ENCODE measurements around the gene KCNIP1.

KCNIP1 gene

DNA sequence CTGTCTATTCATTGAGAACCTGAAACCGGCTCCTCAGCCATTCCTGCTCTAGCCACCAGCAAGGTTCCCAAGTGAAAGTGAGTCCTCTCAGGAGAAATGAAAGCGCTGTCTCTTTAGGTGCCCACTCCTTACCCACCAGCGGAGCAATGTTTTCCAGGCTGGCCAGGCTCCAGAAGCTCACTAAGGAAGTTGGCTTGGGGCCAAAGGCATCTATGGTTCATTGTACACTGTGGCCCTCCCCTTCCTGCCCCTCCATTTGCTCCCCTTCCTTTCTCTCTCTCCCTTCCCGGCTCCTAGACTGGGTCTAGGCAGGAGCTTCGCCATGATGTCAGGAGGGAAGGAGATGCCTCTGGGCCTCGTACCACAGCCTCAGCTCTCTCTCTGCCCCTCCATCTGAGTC is 278.6 kb downstream of the KCNIP1 start:
- H2AFZ ChIP-seq (ENCODE audit: low read length), result no peak overlapping the region

DNA sequence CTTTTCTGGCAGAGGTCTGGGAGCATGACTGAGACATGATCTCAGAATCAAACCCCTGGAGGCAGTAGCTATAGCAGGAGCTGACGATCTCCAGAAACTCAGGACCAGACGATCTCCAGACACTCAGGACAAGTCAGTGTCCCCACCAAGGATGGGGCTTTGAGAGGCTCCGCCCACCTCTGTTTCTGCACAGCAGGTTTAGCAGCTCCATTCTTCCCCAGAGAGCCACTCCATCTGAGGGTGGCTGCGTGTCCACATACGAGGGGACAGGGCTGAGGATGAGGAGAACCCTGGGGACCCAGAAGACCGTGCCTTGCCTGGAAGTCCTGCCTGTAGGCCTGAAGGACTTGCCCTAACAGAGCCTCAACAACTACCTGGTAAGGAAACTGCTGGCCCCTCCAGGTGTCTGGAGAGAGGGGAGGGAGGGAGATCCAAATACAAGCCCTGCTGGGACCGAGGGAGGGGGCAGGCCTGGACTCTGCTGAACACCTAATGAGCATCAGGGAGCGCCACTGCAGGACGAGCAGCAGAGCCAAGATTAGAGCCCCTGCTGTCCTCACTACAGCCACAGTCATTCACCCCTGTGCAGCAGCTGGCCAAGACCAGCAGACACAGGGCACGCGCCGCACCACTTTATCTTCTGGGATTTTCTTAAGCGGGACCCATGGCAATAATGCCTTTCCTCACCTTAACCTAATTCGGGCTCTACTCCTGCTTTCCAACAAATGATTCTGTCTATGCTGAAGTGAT is 279.9 kb downstream of the KCNIP1 start, which contains the start of gene GABRP:
TSS of gene GABRP (plus strand) at position 228 of the 750 bp plus-strand sequence. CDS start 4,891 bp downstream, outside the sequence.
- H3K9me2 ChIP-seq (replicated peaks; ENCODE audit: low read depth, low read length), result no peaks in the 10 kb centered on the region
- no peak within 1 kb of the TSS for H2AFZ ChIP-seq (ENCODE audit: low read length)
- H3K36me3 ChIP-seq (ENCODE audit: insufficient read depth, low read length), result no peaks in the 10 kb centered on the region
- no peaks in the 10 kb centered on the region for H3K4me1 ChIP-seq (ENCODE audit: insufficient read depth, low read length, poor library complexity, severe bottlenecking)
- H3K9ac ChIP-seq (ENCODE audit: low read depth, low read length, poor library complexity, severe bottlenecking), result no peak within 1 kb of the TSS
- TF ChIP-seq, protein P1, sequence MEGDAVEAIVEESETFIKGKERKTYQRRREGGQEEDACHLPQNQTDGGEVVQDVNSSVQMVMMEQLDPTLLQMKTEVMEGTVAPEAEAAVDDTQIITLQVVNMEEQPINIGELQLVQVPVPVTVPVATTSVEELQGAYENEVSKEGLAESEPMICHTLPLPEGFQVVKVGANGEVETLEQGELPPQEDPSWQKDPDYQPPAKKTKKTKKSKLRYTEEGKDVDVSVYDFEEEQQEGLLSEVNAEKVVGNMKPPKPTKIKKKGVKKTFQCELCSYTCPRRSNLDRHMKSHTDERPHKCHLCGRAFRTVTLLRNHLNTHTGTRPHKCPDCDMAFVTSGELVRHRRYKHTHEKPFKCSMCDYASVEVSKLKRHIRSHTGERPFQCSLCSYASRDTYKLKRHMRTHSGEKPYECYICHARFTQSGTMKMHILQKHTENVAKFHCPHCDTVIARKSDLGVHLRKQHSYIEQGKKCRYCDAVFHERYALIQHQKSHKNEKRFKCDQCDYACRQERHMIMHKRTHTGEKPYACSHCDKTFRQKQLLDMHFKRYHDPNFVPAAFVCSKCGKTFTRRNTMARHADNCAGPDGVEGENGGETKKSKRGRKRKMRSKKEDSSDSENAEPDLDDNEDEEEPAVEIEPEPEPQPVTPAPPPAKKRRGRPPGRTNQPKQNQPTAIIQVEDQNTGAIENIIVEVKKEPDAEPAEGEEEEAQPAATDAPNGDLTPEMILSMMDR (conservative IDR thresholded peaks at IDR 0.05; ENCODE audit: low read length), result no peak
- no peak for TF ChIP-seq EZH2phosphoT487 (IDR thresholded peaks at IDR 0.05; ENCODE audit: borderline replicate concordance)
- no peaks in the 10 kb centered on the region for H3K9me3 ChIP-seq (ENCODE audit: insufficient read depth, low read depth, low read length)
- no peak within 1 kb of the TSS for H3K4me2 ChIP-seq (ENCODE audit: low read depth, low read length, poor library complexity, severe bottlenecking)
- H3F3A ChIP-seq (ENCODE audit: low read depth), result no peaks in the 10 kb centered on the region
- H3K27me3 ChIP-seq (ENCODE audit: insufficient read depth, low read length, poor library complexity, severe bottlenecking), result no peaks in the 10 kb centered on the region
- no peaks in the 10 kb centered on the region for H4K20me1 ChIP-seq (ENCODE audit: insufficient read depth, low read length, poor library complexity, severe bottlenecking)
- H3K79me2 ChIP-seq (ENCODE audit: insufficient read depth, low read length), result no peaks in the 10 kb centered on the region
- no peak within 1 kb of the TSS for H3K4me3 ChIP-seq (ENCODE audit: low read length, poor library complexity, severe bottlenecking)

More for the DNA sequence above, 278.6 kb downstream of the KCNIP1 start:
- no peaks in the 10 kb centered on the region for H3K4me1 ChIP-seq (ENCODE audit: insufficient read depth, low read length, poor library complexity, severe bottlenecking)
- H3K4me2 ChIP-seq (ENCODE audit: low read depth, low read length, poor library complexity, severe bottlenecking), result no peak overlapping the region
- H3K9me3 ChIP-seq (ENCODE audit: insufficient read depth, low read depth, low read length), result no peaks in the 10 kb centered on the region
- no peak overlapping the region for H3K9ac ChIP-seq (ENCODE audit: low read depth, low read length, poor library complexity, severe bottlenecking)
- H4K20me1 ChIP-seq (ENCODE audit: insufficient read depth, low read length, poor library complexity, severe bottlenecking), result no peaks in the 10 kb centered on the region
- H3K27me3 ChIP-seq (ENCODE audit: insufficient read depth, low read length, poor library complexity, severe bottlenecking), result no peaks in the 10 kb centered on the region
- no peaks in the 10 kb centered on the region for H3K9me2 ChIP-seq (replicated peaks; ENCODE audit: low read depth, low read length)
- no peaks in the 10 kb centered on the region for H3K36me3 ChIP-seq (ENCODE audit: insufficient read depth, low read length)
- no peaks in the 10 kb centered on the region for H3K79me2 ChIP-seq (ENCODE audit: insufficient read depth, low read length)
- H3F3A ChIP-seq (ENCODE audit: low read depth), result no peaks in the 10 kb centered on the region
- no peak overlapping the region for H3K4me3 ChIP-seq (ENCODE audit: low read length, poor library complexity, severe bottlenecking)
- TF ChIP-seq, protein P1 (conservative IDR thresholded peaks at IDR 0.05; ENCODE audit: low read length), result no peak
- TF ChIP-seq EZH2phosphoT487 (IDR thresholded peaks at IDR 0.05; ENCODE audit: borderline replicate concordance), result no peak

DNA sequence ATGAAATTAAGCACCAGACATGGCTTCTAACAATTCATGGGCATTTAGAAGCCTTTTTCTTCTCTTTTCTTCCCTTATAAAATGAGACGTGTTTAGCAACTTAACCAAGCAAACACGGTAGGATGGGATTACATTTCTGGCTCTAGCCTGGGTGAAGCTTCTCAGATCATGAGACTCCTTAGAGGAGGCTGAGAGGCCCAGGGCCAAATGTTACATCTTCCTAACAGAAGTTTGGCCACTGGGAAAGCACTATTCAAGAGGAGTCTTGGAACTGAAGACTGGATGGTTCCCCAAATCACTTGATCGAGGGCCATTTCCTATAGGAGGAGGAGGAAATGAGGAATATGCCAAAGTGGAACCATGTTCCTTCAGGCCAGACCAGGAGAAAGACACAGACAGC is 281.6 kb downstream of the KCNIP1 start:
- H3K4me3 ChIP-seq (ENCODE audit: low read length, poor library complexity, severe bottlenecking), result no peak overlapping the region
- no peaks in the 10 kb centered on the region for H3K4me1 ChIP-seq (ENCODE audit: insufficient read depth, low read length, poor library complexity, severe bottlenecking)
- H3K4me2 ChIP-seq (ENCODE audit: low read depth, low read length, poor library complexity, severe bottlenecking), result no peak overlapping the region
- no peaks in the 10 kb centered on the region for H3K9me3 ChIP-seq (ENCODE audit: insufficient read depth, low read depth, low read length)
- no peaks in the 10 kb centered on the region for H3K36me3 ChIP-seq (ENCODE audit: insufficient read depth, low read length)
- no peaks in the 10 kb centered on the region for H3K27me3 ChIP-seq (ENCODE audit: insufficient read depth, low read length, poor library complexity, severe bottlenecking)
- no peaks in the 10 kb centered on the region for H4K20me1 ChIP-seq (ENCODE audit: insufficient read depth, low read length, poor library complexity, severe bottlenecking)
- no peaks in the 10 kb centered on the region for H3K9me2 ChIP-seq (replicated peaks; ENCODE audit: low read depth, low read length)
- no peak overlapping the region for H2AFZ ChIP-seq (ENCODE audit: low read length)
- H3F3A ChIP-seq (ENCODE audit: low read depth), result no peaks in the 10 kb centered on the region
- H3K9ac ChIP-seq (ENCODE audit: low read depth, low read length, poor library complexity, severe bottlenecking), result no peak overlapping the region
- TF ChIP-seq, protein P1 (conservative IDR thresholded peaks at IDR 0.05; ENCODE audit: low read length), result no peak
- no peak for TF ChIP-seq EZH2phosphoT487 (IDR thresholded peaks at IDR 0.05; ENCODE audit: borderline replicate concordance)
- H3K79me2 ChIP-seq (ENCODE audit: insufficient read depth, low read length), result no peaks in the 10 kb centered on the region

Measured in Loucy (cell line).